Mesenchymal stem cell (in vitro differentiated cells and primary cell): ENCODE results near the gene CLDN11.
A peak's percentile ranks its signal among the peaks of the same experiment; 100 is the strongest.

ENCODE experiments used
- DNase-seq: peaks from one replicate; pipeline ENCODE4 v3.0.0-alpha.2; 2013
- H2AFZ ChIP-seq: one replicate; pipeline ENCODE4 v1.6.1; 2013; ENCODE audit warnings: low read depth, mild to moderate bottlenecking, control low read depth, inconsistent platforms, low read length, moderate library complexity
- H2AK5ac ChIP-seq: 2 replicates; pipeline ENCODE4 v1.6.1; 2013; ENCODE audit warnings: low read length, moderate library complexity, mild to moderate bottlenecking, inconsistent platforms; ENCODE audit not compliant: severe bottlenecking
- H2BK120ac ChIP-seq: one replicate; pipeline ENCODE4 v1.6.1; 2013; ENCODE audit warnings: low read depth, mild to moderate bottlenecking, inconsistent platforms, low read length, moderate library complexity
- H2BK12ac ChIP-seq, 2 experiments: one replicate each; pipeline ENCODE4 v1.6.1; 2013; ENCODE audit warnings: inconsistent platforms in 2 of 2, low read length in 2 of 2, mild to moderate bottlenecking in 2 of 2, moderate library complexity in 2 of 2, control low read depth in 1 of 2
- H2BK15ac ChIP-seq: one replicate; pipeline ENCODE4 v1.6.1; 2013; ENCODE audit warnings: mild to moderate bottlenecking, low read depth, inconsistent platforms; ENCODE audit not compliant: poor library complexity, severe bottlenecking
- H2BK5ac ChIP-seq: 2 replicates; pipeline ENCODE4 v1.6.1; 2013; ENCODE audit warnings: low read depth, mild to moderate bottlenecking, low read length, control low read depth, inconsistent platforms; ENCODE audit not compliant: poor library complexity, severe bottlenecking
- H3K14ac ChIP-seq, 2 experiments: one replicate each; pipeline ENCODE4 v1.6.1; 2013; ENCODE audit warnings: inconsistent platforms in 2 of 2, low read length in 2 of 2, control low read depth in 1 of 2, mild to moderate bottlenecking in 1 of 2, moderate library complexity in 1 of 2
- H3K18ac ChIP-seq, 2 experiments: one replicate each; pipeline ENCODE4 v1.6.1; 2013; ENCODE audit warnings: inconsistent platforms in 2 of 2, low read length in 2 of 2, control low read depth in 1 of 2, low read depth in 1 of 2, mild to moderate bottlenecking in 1 of 2
- H3K23ac ChIP-seq, 2 experiments: one replicate each; pipeline ENCODE4 v1.6.1; 2013; ENCODE audit warnings: inconsistent platforms in 2 of 2, low read length in 2 of 2, mild to moderate bottlenecking in 2 of 2, moderate library complexity in 2 of 2, control low read depth in 1 of 2
- H3K27ac ChIP-seq: 2 replicates; pipeline ENCODE4 v1.5.1; 2013; ENCODE audit warnings: mild to moderate bottlenecking, moderate library complexity, low read length, control low read depth, inconsistent platforms; ENCODE audit not compliant: poor library complexity, severe bottlenecking
- H3K27me3 ChIP-seq, 2 experiments: 2 replicates each; pipeline versions ENCODE4 v1.6.1 to v1.7.0; 2013; ENCODE audit warnings: low read length in 2 of 2, mild to moderate bottlenecking in 2 of 2, moderate library complexity in 2 of 2, control low read depth in 1 of 2, inconsistent platforms in 1 of 2; ENCODE audit not compliant: control insufficient read depth in 1 of 2, insufficient read depth in 1 of 2
- H3K36me3 ChIP-seq, 2 experiments: 2 replicates each; pipeline versions ENCODE4 v1.6.1 to v1.7.0; 2013; ENCODE audit warnings: low read length in 2 of 2, control low read depth in 1 of 2, inconsistent platforms in 1 of 2, low read depth in 1 of 2, mild to moderate bottlenecking in 1 of 2; ENCODE audit not compliant: insufficient read depth in 2 of 2, control insufficient read depth in 1 of 2
- H3K4ac ChIP-seq, 2 experiments: one replicate each; pipeline ENCODE4 v1.6.1; 2013; ENCODE audit warnings: inconsistent platforms in 2 of 2, low read length in 2 of 2, mild to moderate bottlenecking in 2 of 2, moderate library complexity in 2 of 2, control low read depth in 1 of 2, low read depth in 1 of 2
- H3K4me1 ChIP-seq: 2 replicates; pipeline ENCODE4 v1.6.1; 2013; ENCODE audit warnings: low read depth, low read length, control low read depth; ENCODE audit not compliant: control insufficient read depth, insufficient read depth
- H3K4me2 ChIP-seq: 2 replicates; pipeline ENCODE4 v1.6.1; 2013; ENCODE audit warnings: low read length, mild to moderate bottlenecking, inconsistent platforms; ENCODE audit not compliant: poor library complexity, severe bottlenecking
- H3K4me3 ChIP-seq, 2 experiments: 2 replicates each; pipeline versions ENCODE4 v1.5.1 to v1.7.0; 2013; ENCODE audit warnings: low read length in 2 of 2, mild to moderate bottlenecking in 2 of 2, control low read depth in 1 of 2, low read depth in 1 of 2; ENCODE audit not compliant: insufficient read depth in 1 of 2
- H3K79me1 ChIP-seq: replicated peaks from 2 replicates; pipeline ENCODE4 v1.6.1; 2013; ENCODE audit warnings: mild to moderate bottlenecking, control low read depth, low read length, inconsistent platforms; ENCODE audit not compliant: poor library complexity, severe bottlenecking
- H3K9ac ChIP-seq: 2 replicates; pipeline ENCODE4 v1.7.0; 2013; ENCODE audit warnings: mild to moderate bottlenecking, low read length, moderate library complexity
- H3K9me3 ChIP-seq: 2 replicates; pipeline ENCODE4 v1.7.0; 2013; ENCODE audit warnings: mild to moderate bottlenecking, low read length; ENCODE audit not compliant: control insufficient read depth
- H4K8ac ChIP-seq: one replicate; pipeline ENCODE4 v1.6.1; 2013; ENCODE audit warnings: inconsistent platforms, mild to moderate bottlenecking, low read length, moderate library complexity
- H4K91ac ChIP-seq: one replicate; pipeline ENCODE4 v1.6.1; 2013; ENCODE audit warnings: mild to moderate bottlenecking, low read length, inconsistent platforms
- WGBS: methylation state at CpG from one replicate; pipeline ENCODE4 v1.1.7; 2013; ENCODE audit warnings: mixed read lengths; 5-methylcytosine and 5-hydroxymethylcytosine counted together

The CLDN11 gene

GRCh38 chr3:170421758-170422157 is 3.1 kb downstream of the CLDN11 start:
- Histone ChIP-seq H3K23ac (no peak overlapping the region), H3K36me3 (peaks cover 22 to 62% of the 10 kb centered on the region in 2 experiments), H4K91ac (peak overlapping the region; percentile 80), H3K9me3 (no peaks in the 10 kb centered on the region), H4K8ac (no peak overlapping the region), H3K79me1 (no peaks in the 10 kb centered on the region), H3K27me3 (no peaks in the 10 kb centered on the region), H2AFZ (no peak overlapping the region), H3K4me2 (no peak overlapping the region), H2BK120ac (no peak overlapping the region), H2BK15ac (no peak overlapping the region), H3K18ac (no peak overlapping the region), H2AK5ac (no peak overlapping the region), H3K4me3 (peak overlapping the region in 1 of 2 experiments; percentile 93), H2BK5ac (no peak overlapping the region), H3K4me1 (peaks cover 3% of the 10 kb centered on the region), H3K14ac (no peak overlapping the region), H3K27ac (no peak overlapping the region), H2BK12ac (peak overlapping the region in 1 of 2 experiments; percentile 16), H3K4ac (no peak overlapping the region), H3K9ac (peak overlapping the region; percentile 94)
- 95% methylated on average over 2 of the region's 2 CpGs for WGBS
- no peak for DNase-seq

GRCh38 chr3:170423001-170423615 is 4.4 kb downstream of the CLDN11 start:
- Histone ChIP-seq H2BK120ac (no peak overlapping the region), H3K14ac (peak overlapping the region in 1 of 2 experiments; percentile 46), H2BK15ac (peak overlapping the region; percentile 44), H3K27ac (no peak overlapping the region), H3K9ac (peak overlapping the region; percentile 94), H2BK12ac (no peak overlapping the region), H3K4me3 (peak overlapping the region in 1 of 2 experiments; percentile 93), H4K91ac (no peak overlapping the region), H3K9me3 (no peaks in the 10 kb centered on the region), H3K18ac (no peak overlapping the region), H3K27me3 (no peaks in the 10 kb centered on the region), H3K23ac (no peak overlapping the region), H3K4me2 (no peak overlapping the region), H2AK5ac (no peak overlapping the region), H3K4ac (no peak overlapping the region), H3K79me1 (no peaks in the 10 kb centered on the region), H3K4me1 (peaks cover 3% of the 10 kb centered on the region), H2AFZ (no peak overlapping the region), H2BK5ac (no peak overlapping the region), H3K36me3 (peaks cover 22 to 75% of the 10 kb centered on the region in 2 experiments), H4K8ac (no peak overlapping the region)
- WGBS = 95% methylated on average over 8 of the region's 8 CpGs
- DNase-seq = no peak

- no peak overlapping the region for H3K4ac ChIP-seq
- peak overlapping the region; percentile 94 for H3K9ac ChIP-seq
- no peak overlapping the region for H3K18ac ChIP-seq
- no peak overlapping the region for H3K23ac ChIP-seq
- no peak overlapping the region for H3K14ac ChIP-seq
- H3K36me3 ChIP-seq = peaks cover 8 to 93% of the 10 kb centered on the region in 2 experiments
- DNase-seq = no peak
- no peak overlapping the region for H4K8ac ChIP-seq
- 77% methylated on average over 7 of the region's 8 CpGs for WGBS
- H3K4me2 ChIP-seq = no peak overlapping the region
- no peaks in the 10 kb centered on the region for H3K27me3 ChIP-seq
- peaks cover 2% of the 10 kb centered on the region for H3K4me1 ChIP-seq
- H3K79me1 ChIP-seq = no peaks in the 10 kb centered on the region
- H2BK15ac ChIP-seq = no peak overlapping the region
- no peak overlapping the region for H2BK120ac ChIP-seq
- no peak overlapping the region for H2BK12ac ChIP-seq
- H3K4me3 ChIP-seq = peak overlapping the region in 1 of 2 experiments; percentile 93
- no peak overlapping the region for H2AFZ ChIP-seq
- no peak overlapping the region for H4K91ac ChIP-seq
- H2AK5ac ChIP-seq = no peak overlapping the region
- no peak overlapping the region for H3K27ac ChIP-seq
- H3K9me3 ChIP-seq = no peaks in the 10 kb centered on the region
- H2BK5ac ChIP-seq = no peak overlapping the region
These were observed 6.2 kb downstream of the CLDN11 start for GRCh38 chr3:170424879-170425278.

GRCh38 chr3:170425491-170426239 is 7.0 kb downstream of the CLDN11 start:
- Histone ChIP-seq H3K4me1 (peaks cover 2% of the 10 kb centered on the region), H3K27me3 (no peaks in the 10 kb centered on the region), H3K27ac (no peak overlapping the region), H3K18ac (no peak overlapping the region), H3K23ac (peak overlapping the region in 1 of 2 experiments; percentile 23), H3K9ac (peak overlapping the region; percentile 94), H4K8ac (no peak overlapping the region), H3K4me3 (peak overlapping the region in 1 of 2 experiments; percentile 93), H2BK12ac (no peak overlapping the region), H2AK5ac (no peak overlapping the region), H3K9me3 (no peaks in the 10 kb centered on the region), H2BK120ac (no peak overlapping the region), H3K14ac (no peak overlapping the region), H2AFZ (no peak overlapping the region), H3K4ac (no peak overlapping the region), H4K91ac (no peak overlapping the region), H3K79me1 (no peaks in the 10 kb centered on the region), H2BK5ac (no peak overlapping the region), H3K36me3 (peaks cover 3 to 95% of the 10 kb centered on the region in 2 experiments), H3K4me2 (no peak overlapping the region), H2BK15ac (no peak overlapping the region)
- 91% methylated on average over 11 of the region's 11 CpGs for WGBS
- DNase-seq = no peak
